Activated T-cell treated with anti-CD3 and anti-CD28 coated beads for 4 hours (primary cell): Measurements from ENCODE around the gene UTY.
"Not testable (repeated sequence)": the region's sequence is repeated elsewhere in the genome, so short reads cannot be mapped to it uniquely, and the experiment has no call there.

Source experiments
- DNase-seq: peaks from one replicate; pipeline ENCODE4 v3.0.0-alpha.2; 2020

The UTY gene

GRCh38 chrY:13296176-13296890 is 183.5 kb downstream of the UTY start:
- no peak for DNase-seq

GRCh38 chrY:13295026-13295425 is 184.8 kb downstream of the UTY start:
- DNase-seq, result no peak

- DNase-seq, result no peak
Measured at GRCh38 chrY:13291199-13291598, 188.6 kb downstream of the UTY start.

GRCh38 chrY:13282151-13283054 is 197.4 kb downstream of the UTY start:
- DNase-seq, result not testable (repeated sequence)

- DNase-seq, result no peak
Measured at GRCh38 chrY:13279561-13279960, 200.3 kb downstream of the UTY start.

- no peak for DNase-seq
Measured at GRCh38 chrY:13271706-13272105, 208.1 kb downstream of the UTY start.

- not testable (repeated sequence) for DNase-seq
Measured at GRCh38 chrY:13253941-13254440, 225.8 kb downstream of the UTY start.

GRCh38 chrY:13250421-13250820 is 229.4 kb downstream of the UTY start:
- no peak for DNase-seq

- DNase-seq, result no peak
Measured at GRCh38 chrY:13243716-13244115, 236.1 kb downstream of the UTY start.

GRCh38 chrY:13233901-13234300 is 245.9 kb downstream of the UTY start:
- no peak for DNase-seq

- DNase-seq, result no peak
Measured at GRCh38 chrY:13233118-13233517, 246.7 kb downstream of the UTY start.

- DNase-seq, result no peak
Measured at GRCh38 chrY:13227354-13227953, 252.4 kb downstream of the UTY start.

GRCh38 chrY:13210961-13211646 is 268.7 kb downstream of the UTY start:
- no peak for DNase-seq

GRCh38 chrY:13205214-13205613 is 274.6 kb downstream of the UTY start:
- no peak for DNase-seq
